GM18867 (cell line): ENCODE data around the gene FUT7.
"Not testable (repeated sequence)": the region's sequence is repeated elsewhere in the genome, so short reads cannot be mapped to it uniquely, and the experiment has no call there.

Experiments
- ATAC-seq: cut with Tn5 transposase; IDR thresholded peaks from one replicate; pipeline ENCODE4 v1.9.1; 2021; ENCODE audit warnings: mild to moderate bottlenecking, moderate library complexity; ENCODE audit not compliant: unreplicated experiment

FUT7 gene

DNA sequence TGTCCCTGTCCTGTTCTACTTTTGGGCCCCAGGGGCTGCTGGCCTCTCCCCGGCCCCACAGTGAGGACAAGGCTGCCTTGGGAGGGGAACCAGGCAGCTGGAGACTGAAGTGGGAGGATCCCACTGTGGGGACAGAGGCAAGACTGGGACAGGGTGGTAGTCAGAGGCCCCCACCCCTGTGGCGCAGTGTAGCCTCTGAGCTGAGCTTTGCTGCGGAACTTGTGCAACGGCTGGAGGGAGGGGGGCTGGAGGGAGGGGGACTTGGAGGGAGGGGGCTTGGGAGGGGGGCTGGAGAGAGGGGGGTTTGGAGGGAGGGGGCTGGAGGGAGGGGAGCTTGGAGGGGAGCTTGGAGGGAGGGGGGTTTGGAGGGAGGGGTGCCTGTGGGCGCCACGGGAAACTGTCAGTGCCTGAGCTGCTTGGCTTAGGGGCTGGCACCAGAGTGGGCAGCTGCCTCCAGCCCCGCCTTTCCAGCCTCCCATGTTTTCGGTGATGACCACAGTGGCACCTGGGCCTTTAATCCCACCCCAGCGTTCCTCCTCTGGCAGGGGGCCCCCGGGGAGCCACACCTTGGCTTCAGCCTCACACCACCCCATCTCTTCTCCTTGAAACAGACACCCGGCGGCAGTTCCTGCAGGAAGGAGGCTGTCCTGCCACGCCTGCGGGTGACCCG lies 2.3 kb upstream of the FUT7 start:
- ATAC-seq = no peak

DNA sequence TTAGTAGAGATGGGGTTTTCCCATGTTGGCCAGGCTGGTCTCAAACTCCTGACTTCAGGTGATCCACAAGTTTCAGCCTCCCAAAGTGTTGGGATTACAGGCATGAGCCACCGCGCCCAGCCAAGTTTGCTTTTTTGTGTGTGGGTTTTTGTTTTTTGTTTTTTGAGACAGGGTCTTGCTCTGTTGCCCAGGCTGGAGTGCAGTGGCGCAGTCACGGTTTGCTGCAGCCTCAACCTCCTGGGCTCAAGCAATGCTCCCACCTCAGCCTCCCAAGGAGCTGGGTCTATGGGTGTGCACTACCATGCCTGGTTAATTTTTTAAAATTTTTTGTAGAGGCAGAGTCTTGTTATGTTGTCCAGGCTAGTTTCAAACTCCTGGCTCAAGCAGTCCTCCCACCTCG lies 1.6 kb upstream of the FUT7 start:
- ATAC-seq = not testable (repeated sequence)

DNA sequence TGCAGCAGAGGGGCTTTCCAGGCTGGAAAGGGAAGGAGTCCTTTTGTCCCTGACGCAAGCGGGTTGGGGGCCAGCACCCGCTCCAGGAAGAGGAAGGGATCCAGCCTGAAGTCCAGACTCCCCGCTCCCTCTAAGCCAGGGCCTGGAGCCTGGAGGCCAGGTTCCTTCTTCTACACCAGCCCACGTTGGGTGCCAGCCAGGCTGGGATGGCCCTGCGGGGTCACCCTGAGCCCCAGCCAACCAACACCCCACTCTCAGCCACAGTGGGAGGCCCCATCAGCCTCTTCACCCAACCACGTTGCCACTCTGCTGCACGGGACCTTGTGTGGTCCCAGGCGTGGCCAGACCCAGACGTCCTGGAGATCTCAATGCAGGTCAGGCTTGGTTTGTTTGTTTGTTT lies 970 bp upstream of the FUT7 start:
- no peak for ATAC-seq

DNA sequence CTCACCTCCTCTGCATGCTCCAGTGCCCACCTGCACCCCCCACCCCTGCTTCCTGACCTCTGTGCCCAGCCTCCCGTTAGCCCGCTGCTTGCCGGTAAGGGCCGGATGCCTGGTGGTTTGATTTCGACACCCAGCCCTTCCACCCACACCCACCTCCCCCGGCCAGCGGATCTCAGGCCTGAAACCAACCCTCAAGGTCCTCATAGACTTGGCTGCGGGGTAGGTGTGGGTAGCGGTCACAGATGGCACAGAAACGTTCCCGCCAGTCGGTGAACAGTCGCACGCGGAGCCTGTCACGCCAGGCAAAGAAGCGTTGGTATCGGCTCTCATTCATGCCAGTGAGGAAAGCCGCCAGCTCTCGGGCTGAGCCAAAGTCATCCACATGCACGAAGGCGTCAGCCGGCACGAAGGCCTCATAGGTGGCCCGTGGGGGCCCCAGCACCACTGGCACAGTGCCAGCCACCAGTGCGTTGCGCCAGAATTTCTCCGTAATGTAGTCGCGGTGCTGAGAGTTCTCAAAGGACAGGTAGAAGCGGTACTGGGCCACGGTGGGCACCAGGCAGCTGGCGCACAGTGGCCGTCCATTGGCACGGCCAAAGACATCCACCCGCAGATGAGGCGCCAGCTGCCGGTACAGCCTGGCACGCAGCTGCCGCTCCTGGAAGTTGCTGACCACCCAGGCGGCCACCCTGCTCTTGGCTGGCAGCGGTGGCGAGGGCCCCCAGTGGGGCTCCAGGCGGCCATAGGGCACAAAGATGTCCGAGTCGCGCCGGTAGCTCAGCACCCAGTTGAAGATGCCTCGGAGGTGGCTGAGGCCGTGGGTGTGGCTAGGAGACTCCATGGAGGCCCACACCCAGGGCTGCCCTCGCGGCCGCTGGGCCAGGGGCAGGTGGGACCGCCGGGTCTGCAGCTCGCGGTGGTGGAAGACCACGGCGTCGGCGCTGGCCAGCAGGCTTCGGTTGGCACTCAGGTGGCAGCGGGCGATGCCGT lies 1.1 kb downstream of the FUT7 start:
- ATAC-seq = no peak

DNA sequence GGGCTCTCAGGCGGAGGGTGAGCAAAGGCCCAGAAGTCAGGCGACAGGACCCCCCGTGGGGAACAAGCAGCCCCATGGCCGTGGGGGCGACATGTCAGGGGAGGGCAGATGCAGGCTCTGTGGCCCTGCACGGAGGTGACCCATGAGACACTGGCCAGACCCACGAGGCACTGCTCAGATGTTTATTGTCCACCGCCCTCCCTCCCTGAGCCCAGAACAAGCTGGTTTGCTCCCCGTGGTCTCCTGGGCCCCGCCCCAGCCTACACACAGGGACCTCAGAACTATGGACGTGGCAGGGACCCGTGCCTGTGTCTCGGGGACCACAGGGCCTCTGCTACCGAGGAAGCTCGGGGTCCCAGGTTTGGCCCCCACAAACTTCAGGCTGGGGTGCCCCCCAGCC lies 1.9 kb downstream of the FUT7 start:
- ATAC-seq = no peak

DNA sequence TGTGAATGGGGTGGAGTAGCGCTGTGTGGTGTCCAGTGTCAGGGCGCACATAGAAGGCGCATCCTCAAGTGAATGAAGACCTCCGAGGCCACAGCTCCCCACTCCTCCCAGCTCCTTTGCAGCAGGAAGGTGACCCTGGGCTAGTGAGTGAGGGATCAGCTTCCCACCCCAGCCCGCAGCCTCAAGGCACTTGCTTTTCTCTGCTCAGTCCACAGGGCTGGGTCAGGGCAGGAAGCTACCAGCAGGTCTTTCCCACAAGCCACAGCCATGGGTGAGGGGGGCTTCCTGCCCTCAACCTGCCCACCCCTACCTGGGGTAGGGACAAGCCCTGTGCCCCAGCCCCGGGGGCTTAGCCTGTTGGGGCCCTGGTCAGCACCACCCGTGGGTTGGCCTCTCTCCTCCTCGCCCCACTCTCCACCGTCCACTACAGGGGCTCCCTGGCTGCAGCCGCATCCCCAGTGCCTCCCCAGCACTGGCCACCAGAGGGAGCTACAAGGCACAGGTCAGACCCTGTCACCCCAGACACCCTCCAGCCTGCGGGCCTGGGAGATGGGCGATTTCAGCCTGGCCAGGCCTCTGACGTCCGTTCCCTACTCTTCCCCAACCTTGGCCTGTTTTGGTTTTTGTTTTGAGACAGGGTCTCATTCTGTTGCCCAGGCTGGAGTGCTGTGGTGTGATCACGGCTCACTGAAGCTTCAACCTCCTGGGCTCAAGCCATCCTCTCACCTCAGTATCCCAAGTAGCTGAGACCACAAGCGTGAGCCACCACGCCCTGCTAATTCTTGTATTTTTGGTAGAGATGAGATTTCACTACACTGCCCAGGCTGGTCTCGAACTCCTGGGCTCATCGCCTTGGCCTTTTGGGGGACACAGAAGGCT lies 2.6 kb downstream of the FUT7 start:
- peak; percentile 32 for ATAC-seq

DNA sequence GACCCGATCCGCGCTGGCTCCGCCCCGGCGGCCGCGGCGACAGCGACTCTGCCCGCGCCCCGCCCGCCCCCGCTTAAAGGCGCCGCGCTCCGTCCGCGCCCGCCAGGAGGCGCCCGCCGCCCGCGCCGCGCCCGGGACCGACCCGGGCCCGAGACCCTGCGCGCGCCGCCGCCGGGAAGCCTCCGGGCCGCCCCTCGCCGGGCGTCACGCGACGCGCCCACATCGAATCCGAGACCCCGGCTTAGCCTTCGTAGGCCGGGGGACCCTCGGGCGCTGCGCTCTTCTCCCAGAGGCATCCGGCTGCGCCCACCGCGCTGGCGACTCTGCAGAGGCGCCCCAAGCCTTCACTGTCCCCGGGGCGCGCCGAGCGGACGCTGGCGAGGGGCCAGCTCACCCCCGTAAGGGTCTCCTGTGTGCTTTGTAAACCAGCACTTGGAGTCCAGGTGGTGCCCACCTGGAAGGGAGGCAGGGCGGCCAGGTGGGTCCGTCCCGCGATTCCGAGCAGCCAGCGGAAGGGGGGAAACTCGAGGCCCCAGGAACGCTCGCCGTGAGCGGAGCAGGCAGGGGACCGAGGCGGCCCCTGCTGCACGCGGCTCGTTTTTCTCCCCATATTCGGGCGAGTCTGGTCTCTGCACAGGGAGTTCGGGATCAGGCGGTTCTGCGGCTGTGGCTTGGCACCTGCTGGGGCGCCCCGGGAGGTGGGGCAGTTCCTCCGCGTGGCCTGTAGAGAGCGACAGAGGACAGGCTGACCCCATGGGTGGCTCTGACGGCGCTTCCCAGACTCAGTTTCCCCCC lies 3.4 kb downstream of the FUT7 start:
- peak; percentile 34 for ATAC-seq

DNA sequence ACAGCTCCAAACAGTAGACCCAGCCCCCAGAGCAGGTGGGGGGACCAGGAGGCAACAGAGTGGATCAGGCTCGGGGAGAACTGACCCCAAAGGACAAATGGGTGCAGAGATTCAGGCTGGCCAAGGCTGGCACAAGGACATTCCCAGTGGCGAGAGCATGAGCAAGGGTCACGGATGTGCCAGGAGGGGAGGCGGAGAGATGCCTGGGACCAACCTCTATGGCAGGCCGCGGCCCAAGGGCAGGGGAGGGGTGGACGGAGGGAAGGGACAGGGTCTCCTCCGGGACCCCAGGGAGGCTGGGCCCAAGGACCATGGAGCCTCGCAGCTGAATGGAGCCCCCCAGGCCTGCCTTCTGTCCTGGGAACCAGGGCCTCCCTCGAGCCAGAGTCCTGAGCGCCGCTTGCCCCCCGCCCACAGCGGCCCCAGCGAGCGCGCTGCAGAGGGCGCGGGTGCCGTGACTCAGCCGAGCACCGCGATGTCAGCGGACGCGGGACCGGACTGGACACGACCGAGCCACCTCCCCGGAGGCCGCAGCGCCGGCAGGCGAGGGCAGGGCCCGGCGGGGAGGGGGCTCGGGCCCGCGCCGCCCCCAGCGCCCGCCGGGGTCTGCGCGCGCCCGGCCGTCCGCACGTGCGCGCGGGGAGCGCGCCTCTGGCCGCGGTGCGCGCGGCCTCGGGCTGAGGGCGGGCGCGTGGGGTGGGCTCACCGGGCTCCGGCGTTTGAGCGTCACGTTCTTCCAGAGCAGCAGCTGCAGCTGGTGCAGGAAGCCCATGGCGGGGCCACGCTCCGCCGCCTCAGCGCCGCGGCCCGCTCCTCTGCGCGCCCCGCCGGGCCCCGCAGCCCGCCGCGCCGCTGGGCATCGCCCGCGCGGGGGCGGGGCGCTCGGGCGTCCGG lies 4.3 kb downstream of the FUT7 start, which contains the start of gene ABCA2:
ABCA2 (minus strand) TSS at position 869 of the 894 bp plus-strand sequence; CDS start at position 772, 97 bp downstream.
- no peak for ATAC-seq

DNA sequence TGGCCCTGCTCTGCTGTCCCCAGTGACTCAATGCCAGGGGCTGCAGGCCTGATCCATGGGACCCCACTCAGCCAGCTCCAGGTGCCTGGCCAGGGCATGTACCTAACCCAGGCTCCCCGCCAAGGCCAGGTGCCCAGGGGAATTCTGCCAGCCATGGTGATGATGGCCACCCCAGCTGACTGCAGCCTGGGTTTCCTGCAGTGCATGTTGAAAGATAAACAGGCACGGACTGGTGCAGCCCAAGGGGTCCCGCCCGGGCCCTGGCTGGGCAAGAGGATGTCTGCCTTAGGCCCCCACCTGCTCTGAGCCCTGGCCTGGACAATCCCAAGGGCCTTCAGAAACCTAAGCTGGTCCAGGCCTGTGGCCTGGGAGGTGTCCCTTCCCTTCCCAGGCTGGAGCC lies 5.1 kb downstream of the FUT7 start:
- no peak for ATAC-seq

DNA sequence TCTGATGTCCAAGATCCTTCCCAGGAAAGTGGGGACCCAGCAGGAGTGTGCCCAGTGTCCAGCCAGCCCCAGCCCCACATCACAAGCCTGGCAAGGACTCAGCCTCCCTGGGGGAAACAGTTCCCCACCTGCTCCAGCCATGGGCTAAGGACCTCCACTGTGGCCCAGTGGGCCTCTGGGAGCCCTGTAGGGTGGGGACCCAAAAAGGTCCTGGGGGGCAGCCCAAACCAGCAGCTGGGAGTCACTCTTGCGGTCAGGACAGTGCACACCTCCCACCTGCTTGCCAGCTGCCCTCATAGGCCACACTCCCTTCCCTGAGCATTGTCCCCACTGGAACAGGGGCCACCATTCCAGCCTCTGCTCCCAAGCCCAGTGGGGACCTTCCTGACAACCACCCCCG lies 5.5 kb downstream of the FUT7 start:
- ATAC-seq = no peak

DNA sequence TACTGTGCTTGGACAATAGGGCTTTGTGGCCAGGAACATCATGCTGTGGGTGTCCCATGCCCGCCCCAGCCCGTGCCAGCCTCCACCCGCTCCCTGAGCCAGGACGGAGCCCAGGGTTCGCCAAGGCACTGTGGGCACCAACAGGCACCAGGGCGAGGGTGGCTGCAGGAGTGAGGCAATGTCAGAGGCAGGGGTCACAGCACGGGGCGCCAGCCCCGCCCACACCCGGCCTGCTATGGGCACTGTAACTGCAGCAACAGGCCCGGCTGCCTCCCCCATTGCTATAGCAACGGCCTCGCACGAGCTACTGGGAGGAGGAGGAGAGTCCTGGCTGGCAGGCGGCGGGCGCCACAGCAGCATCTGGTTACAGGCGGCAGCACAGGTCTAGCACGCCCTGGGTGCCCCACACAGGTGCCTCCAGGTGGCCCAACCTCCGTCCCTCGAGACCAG lies 6.3 kb downstream of the FUT7 start:
- no peak for ATAC-seq

DNA sequence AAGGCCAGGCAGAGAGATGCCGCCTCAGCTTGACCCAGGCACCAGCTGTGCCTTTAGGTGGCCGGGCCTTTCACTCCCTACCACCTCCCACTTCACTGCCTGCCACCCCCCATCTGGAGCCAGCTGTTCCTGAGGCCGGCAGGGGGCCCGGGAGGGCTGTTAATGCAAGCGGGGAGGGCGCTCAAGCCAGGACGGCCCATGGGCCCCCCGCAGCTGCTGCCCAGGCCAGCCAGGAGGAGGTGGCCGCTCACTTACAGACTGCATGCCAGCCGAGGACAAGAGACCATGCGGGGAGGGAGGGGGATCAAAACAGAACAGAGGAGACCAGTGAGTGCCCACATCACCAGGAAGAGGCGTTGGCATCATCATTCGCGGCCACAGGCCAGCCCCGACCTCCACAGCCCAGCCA lies 8.3 kb downstream of the FUT7 start:
- no peak for ATAC-seq

DNA sequence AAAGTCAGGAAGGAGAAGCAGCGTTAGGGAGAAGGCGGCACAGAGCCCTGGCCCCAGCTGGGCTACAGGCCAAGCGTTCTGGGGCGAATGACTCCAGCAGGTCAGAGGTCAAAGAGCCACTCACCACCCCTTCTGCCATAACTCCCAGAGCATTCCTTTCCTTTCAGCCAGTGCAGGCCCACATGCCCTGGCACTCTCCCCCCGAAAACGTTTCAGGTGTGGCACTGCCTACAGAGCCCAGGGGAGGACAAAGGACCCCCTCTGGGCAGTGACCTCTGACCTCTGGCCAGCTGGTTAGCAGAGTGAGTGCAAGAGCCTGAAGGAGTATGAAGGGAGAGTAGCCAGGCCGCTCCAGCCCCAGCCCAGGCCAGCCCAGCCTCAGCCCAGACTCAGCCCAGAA lies 8.7 kb downstream of the FUT7 start:
- no peak for ATAC-seq

DNA sequence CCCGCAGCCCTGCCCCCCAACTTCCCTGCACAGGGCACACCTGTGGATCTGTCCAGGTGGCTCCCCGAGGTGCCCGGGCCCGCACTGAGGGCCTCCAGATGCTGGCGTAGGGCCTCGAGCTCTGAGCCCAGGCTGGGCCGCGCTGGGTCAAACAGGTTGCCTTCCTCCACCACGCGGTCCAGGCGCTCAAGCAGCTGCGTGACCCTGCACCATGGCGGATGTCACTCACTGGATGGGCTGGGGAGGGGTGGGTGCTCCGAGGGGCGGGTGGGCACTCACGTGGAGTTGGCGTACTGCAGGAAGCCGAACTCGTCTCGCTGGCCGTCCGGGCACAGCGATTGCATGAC lies 9.3 kb downstream of the FUT7 start:
- ATAC-seq = no peak

DNA sequence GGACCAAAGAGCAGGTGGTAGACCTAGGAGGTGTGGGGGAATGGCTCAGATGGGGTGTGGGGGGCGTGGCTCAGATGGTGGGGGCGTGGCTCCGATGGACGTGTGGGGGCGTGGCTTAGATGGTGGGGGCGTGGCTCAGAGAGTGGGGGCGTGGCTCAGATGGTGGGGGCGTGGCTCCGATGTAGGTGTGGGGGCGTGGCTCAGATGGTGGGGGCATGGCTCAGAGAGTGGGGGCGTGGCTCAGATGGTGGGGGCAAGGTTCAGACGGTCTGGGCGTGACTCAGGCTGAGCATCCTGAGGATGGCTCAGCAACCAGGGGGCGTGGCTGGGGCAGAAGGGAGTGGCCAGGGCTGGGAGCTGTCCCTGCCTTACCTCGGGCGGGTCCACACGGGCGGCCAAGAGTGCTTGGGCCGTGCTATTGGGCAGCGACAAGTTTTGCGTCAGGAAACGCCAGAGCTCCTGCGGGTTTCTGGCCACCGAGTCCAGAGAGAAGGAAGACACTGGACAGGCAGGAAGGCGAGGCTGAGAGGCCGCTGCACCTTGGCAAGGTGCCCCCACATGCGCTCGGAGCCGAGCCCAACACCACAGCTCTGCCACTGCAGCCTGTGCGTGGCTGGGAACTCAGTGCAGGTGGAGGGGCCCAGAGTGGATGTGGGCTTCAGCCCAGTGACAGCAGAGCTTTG lies 9.8 kb downstream of the FUT7 start:
- ATAC-seq = no peak

DNA sequence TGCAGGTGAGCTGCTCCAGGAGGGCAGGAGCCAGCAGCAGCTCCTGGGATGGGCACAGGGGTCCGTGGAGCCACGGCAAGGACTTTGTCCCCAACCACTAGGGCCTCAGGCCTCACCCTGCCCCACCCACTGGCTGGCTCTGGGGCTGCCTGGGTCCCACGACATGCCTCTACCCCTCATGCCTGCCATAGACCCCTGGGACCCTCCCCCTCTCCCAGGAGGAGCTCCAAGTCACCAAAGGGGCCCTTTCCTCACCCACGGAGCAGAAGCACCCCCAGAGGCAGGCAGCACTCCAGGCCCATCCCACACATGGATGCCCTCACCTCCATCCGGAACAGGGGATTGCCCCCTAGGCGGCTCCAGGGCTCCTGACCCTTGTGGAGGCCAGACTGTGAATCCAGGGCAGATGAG lies 10.3 kb downstream of the FUT7 start:
- no peak for ATAC-seq

DNA sequence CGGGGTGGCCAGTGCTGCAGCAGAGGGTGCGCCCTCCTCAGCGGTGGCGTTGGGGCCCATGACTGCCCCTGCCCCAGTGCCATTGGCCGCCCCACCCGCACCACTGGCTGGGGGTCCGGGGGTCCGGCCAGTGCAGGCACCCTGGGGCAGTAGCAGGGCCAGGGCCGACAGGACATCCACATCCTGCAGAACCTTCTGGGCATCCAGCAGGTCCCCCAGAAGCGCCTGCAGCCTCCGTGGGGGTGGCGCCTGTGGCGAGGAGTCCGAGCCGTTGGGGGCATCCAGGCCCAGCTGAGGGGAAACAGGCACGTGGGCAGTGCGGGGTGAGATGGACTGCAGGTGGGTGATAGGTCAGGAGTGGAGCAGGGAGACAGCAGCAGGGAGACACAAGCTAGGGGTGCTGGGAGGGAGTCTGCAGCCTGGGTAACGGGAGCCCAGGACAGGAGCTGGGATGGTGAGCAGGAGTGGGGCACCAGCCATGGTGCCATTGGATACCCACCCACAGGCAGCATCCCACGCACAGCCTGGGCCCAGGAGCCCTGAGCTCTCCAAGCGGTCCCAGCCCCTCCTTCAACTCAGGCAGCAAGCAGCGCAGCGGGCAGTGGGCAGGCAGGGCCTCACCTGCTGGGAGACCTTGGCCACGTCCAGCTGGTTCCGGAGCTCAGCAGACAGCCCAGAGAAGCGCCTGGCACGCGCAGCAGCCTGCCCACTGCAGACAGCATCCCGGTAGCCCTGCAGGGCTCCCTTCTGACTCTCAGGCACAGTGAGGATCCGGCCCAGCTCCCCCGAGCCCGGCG lies 10.9 kb downstream of the FUT7 start:
- ATAC-seq = no peak
